ENCODE data around the gene HTR2A. TPM values are rescaled to one million over a fixed set of nuclear protein-coding genes. Genes with fewer than 3 reads are reported as not detected.

Gene HTR2A
- total RNA-seq, 4 donors from 2014 or later = 0.06 to 0.55 (median 0.10) TPM; not detected in 1

- H3K4me3 ChIP-seq (ENCODE audit: low read depth, poor library complexity, severe bottlenecking) = no peak overlapping the region
- TF ChIP-seq CTCF (IDR thresholded peaks at IDR 0.05) (no peak), POLR2A (IDR thresholded peaks at IDR 0.05) (no peak)
- intact Hi-C loops (cut with DNase I; ENCODE audit: low total_unique reads) = no loop called here
- DNase-seq (ENCODE audit: low spot score in 2 of 2) = no peak
- 84 to 85% methylated on average over 2 of the region's 2 CpGs for WGBS, 2 donors
These were observed 51.7 kb downstream of the HTR2A start for GRCh38 chr13:46845146-46845545.

GRCh38 chr13:46844431-46844830 lies 52.4 kb downstream of the HTR2A start:
- no peak overlapping the region for H3K4me3 ChIP-seq (ENCODE audit: low read depth, poor library complexity, severe bottlenecking)
- TF ChIP-seq POLR2A (IDR thresholded peaks at IDR 0.05) (no peak), CTCF (IDR thresholded peaks at IDR 0.05) (no peak)
- DNase-seq (ENCODE audit: low spot score in 2 of 2) = no peak
- WGBS, 2 donors = 55 to 56% methylated on average over 4 of the region's 4 CpGs
- intact Hi-C loops (cut with DNase I; ENCODE audit: low total_unique reads) = no loop called here

GRCh38 chr13:46839399-46839798 lies 57.5 kb downstream of the HTR2A start:
- DNase-seq (ENCODE audit: low spot score in 2 of 2) = no peak
- intact Hi-C loops (cut with DNase I; ENCODE audit: low total_unique reads) = loop anchor here (10.0 kb wide), 1 partner anchor 935 kb away; no protein-coding TSS in a partner anchor
- WGBS, 2 donors = 32 to 35% methylated on average over 1 of the region's 1 CpG
- H3K4me3 ChIP-seq (ENCODE audit: low read depth, poor library complexity, severe bottlenecking) = no peak overlapping the region
- TF ChIP-seq POLR2A (IDR thresholded peaks at IDR 0.05) = no peak
- TF ChIP-seq CTCF (IDR thresholded peaks at IDR 0.05) = no peak

- 87 to 89% methylated on average over 6 of the region's 6 CpGs for WGBS, 2 donors
- H3K4me3 ChIP-seq (ENCODE audit: low read depth, poor library complexity, severe bottlenecking) = no peak overlapping the region
- intact Hi-C loops (cut with DNase I; ENCODE audit: low total_unique reads) = loop anchor here (10.0 kb wide), 1 partner anchor 940 kb away; no protein-coding TSS in a partner anchor
- no peak for DNase-seq (ENCODE audit: low spot score in 2 of 2)
- TF ChIP-seq POLR2A (IDR thresholded peaks at IDR 0.05) (no peak), CTCF (IDR thresholded peaks at IDR 0.05) (no peak)
These were observed 62.2 kb downstream of the HTR2A start for GRCh38 chr13:46834657-46835056.

GRCh38 chr13:46831588-46832194 lies 65.2 kb downstream of the HTR2A start:
- 18 to 20% methylated on average over 5 of the region's 5 CpGs for WGBS, 2 donors
- intact Hi-C loops (cut with DNase I; ENCODE audit: low total_unique reads) = loop anchor here (10.0 kb wide), 1 partner anchor 943 kb away; no protein-coding TSS in a partner anchor
- TF ChIP-seq POLR2A (IDR thresholded peaks at IDR 0.05) = no peak
- no peak for TF ChIP-seq CTCF (IDR thresholded peaks at IDR 0.05)

More at GRCh38 chr13:46831588-46832194, 65.2 kb downstream of the HTR2A start:
- H3K4me3 ChIP-seq (ENCODE audit: low read depth, poor library complexity, severe bottlenecking) = no peak overlapping the region
- peak in 1 of 2 donors; percentile 47 for DNase-seq (ENCODE audit: low spot score in 2 of 2)

All from lower leg skin (tissue), 4 donors.